ENCODE results near the gene RRP8. TPM values are rescaled to one million over a fixed set of nuclear protein-coding genes. Genes with fewer than 3 reads are reported as not detected.

The RRP8 gene
- 26.0 to 38.0 TPM (median 32.7 TPM) in 5 replicates for total RNA-seq (2022; extraction: Qiagen RNA extraction)

GRCh38 chr11:6603287-6604080 lies at the start of gene RRP8, which contains the start of gene ILK:
Gene RRP8, minus strand, starts transcription at chr11:6603616. Its CDS starts 114 bp downstream, at chr11:6603502.
Gene ILK, plus strand, starts transcription at chr11:6603774. Its CDS starts 498 bp downstream, at chr11:6604272.

DNA sequence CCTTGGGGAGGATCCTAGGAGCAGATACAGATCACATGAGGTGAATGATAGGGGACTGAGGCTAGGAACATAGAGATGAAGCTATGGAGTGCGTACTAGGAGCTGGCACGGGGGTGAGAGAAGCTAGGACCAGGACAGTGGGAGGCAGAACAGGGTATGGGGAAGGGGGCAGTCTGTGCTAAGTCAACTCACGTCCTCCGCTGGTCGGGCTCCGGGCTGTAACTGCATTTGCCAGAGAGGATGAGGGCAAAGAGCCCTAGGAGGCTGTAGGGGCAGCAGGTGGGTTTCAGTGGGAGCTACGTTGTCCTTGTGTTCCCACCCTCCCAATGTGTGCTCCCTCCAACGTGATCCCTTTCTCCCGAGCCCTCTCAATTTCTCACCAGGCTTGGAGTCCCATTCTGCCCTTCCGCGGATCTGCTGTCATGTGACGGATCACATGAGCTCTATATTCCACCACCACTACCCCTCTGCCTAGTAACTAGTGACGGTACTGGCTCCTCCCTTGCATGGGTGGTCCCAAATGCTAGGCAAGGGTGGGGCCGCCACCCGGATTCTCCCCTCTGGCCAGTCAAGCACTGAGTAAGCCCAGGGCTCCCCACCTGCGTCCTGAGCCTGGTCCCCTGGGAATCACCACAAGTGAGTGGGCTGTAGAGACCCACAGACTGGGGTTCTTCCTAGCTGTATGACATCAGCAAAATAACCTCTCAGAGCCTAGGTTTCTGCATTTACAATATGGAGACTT lies 15.8 kb upstream of the RRP8 start, which contains the start of gene TPP1:
Gene TPP1 (minus strand): TSS at position 419 of the 742 bp plus-strand sequence. CDS start 22 bp downstream, at position 397.

GRCh38 chr11:6612213-6613041 lies 9.0 kb upstream of the RRP8 start, which contains the start of gene TAF10:
Gene TAF10, minus strand, starts transcription at chr11:6612216. Its CDS starts 27 bp downstream, at chr11:6612189.

Other genes starting within 250 kb of the RRP8 start
- 9.3 to 11.3 TPM (median 10.1 TPM) in 5 replicates for gene SMPD1, start 213.1 kb downstream of the RRP8 start, total RNA-seq (2022; extraction: Qiagen RNA extraction)
- gene APBB1, start 184.5 kb downstream of the RRP8 start, total RNA-seq (2022; extraction: Qiagen RNA extraction) = 16.6 to 20.1 TPM (median 18.9 TPM) in 5 replicates
- 0.48 to 0.66 TPM (median 0.51 TPM) in 5 replicates for gene HPX, start 162.6 kb downstream of the RRP8 start, total RNA-seq (2022; extraction: Qiagen RNA extraction)
- 16.0 to 21.4 TPM (median 17.6 TPM) in 5 replicates for gene TRIM3, start 129.7 kb downstream of the RRP8 start, total RNA-seq (2022; extraction: Qiagen RNA extraction)
- 53.3 to 59.5 TPM (median 55.2 TPM) in 5 replicates for gene ARFIP2, start 122.3 kb downstream of the RRP8 start, total RNA-seq (2022; extraction: Qiagen RNA extraction)
- gene TIMM10B, start 122.1 kb downstream of the RRP8 start, total RNA-seq (2022; extraction: Qiagen RNA extraction) = 27.1 to 36.2 TPM (median 33.5 TPM) in 5 replicates
- 2.5 to 3.4 TPM (median 2.9 TPM) in 5 replicates for gene DNHD1, start 106.3 kb downstream of the RRP8 start, total RNA-seq (2022; extraction: Qiagen RNA extraction)
- 112 to 121 TPM (median 115 TPM) in 5 replicates for gene ILK, start 158 bp upstream of the RRP8 start, total RNA-seq (2022; extraction: Qiagen RNA extraction)
- 134 to 257 TPM (median 219 TPM) in 5 replicates for gene TAF10, start 8.6 kb upstream of the RRP8 start, total RNA-seq (2022; extraction: Qiagen RNA extraction)
- 41.2 to 46.0 TPM (median 44.5 TPM) in 5 replicates for gene TPP1, start 15.8 kb upstream of the RRP8 start, total RNA-seq (2022; extraction: Qiagen RNA extraction)
- 0.09 to 0.10 TPM (median 0.09 TPM) in 5 replicates for gene DCHS1, start 52.2 kb upstream of the RRP8 start, total RNA-seq (2022; extraction: Qiagen RNA extraction)
- gene MRPL17, start 79.7 kb upstream of the RRP8 start, total RNA-seq (2022; extraction: Qiagen RNA extraction) = 80.2 to 104 TPM (median 93.9 TPM) in 5 replicates
- gene OR2AG2, start 168.4 kb upstream of the RRP8 start, total RNA-seq (2022; extraction: Qiagen RNA extraction) = 0.07 to 0.20 TPM in 2 of 5 replicates, not detected in the others
- gene OR2AG1, start 179.4 kb upstream of the RRP8 start, total RNA-seq (2022; extraction: Qiagen RNA extraction) = not detected in 5 replicates
- gene OR6A2, start 196.1 kb upstream of the RRP8 start, total RNA-seq (2022; extraction: Qiagen RNA extraction) = not detected in 5 replicates
- not detected in 5 replicates for gene OR10A5, start 242.1 kb upstream of the RRP8 start, total RNA-seq (2022; extraction: Qiagen RNA extraction)

Data from A549 treated with Hydrocortisone at 1 μM for 4 hours (cell line).